ENCODE results near the gene HDAC4. TPM values are rescaled to one million over a fixed set of nuclear protein-coding genes. Genes with fewer than 3 reads are reported as not detected.

HDAC4 gene
- total RNA-seq, 2 donors from 2014 or later = 34.1 to 39.1 TPM

GRCh38 chr2:239055756-239056493 is 344.9 kb downstream of the HDAC4 start:
- H3K36me3 Mint-ChIP-seq = peaks cover 12 to 14% of the 10 kb centered on the region in 2 donors
- H3K27ac Mint-ChIP-seq = no peak overlapping the region
- no peak for DNase-seq (ENCODE audit: low spot score in 2 of 2)
- no peaks in the 10 kb centered on the region for H3K9me3 Mint-ChIP-seq
- ATAC-seq = no peak

GRCh38 chr2:239054921-239055320 is 345.9 kb downstream of the HDAC4 start:
- Mint-ChIP-seq H3K9me3 (no peaks in the 10 kb centered on the region), H3K27ac (peak overlapping the region in 1 of 2 donors; percentile 25), H3K36me3 (peaks cover 12 to 14% of the 10 kb centered on the region in 2 donors)
- DNase-seq (ENCODE audit: low spot score in 2 of 2) (no peak), ATAC-seq (no peak)

- no peak for DNase-seq (ENCODE audit: low spot score in 2 of 2)
- peaks cover 12 to 14% of the 10 kb centered on the region in 2 donors for H3K36me3 Mint-ChIP-seq
- H3K27ac Mint-ChIP-seq = peak overlapping the region in 1 of 2 donors; percentile 14
- no peak for ATAC-seq
- no peaks in the 10 kb centered on the region for H3K9me3 Mint-ChIP-seq
These were observed 346.9 kb downstream of the HDAC4 start for GRCh38 chr2:239053801-239054503.

- Mint-ChIP-seq H3K9me3 (no peaks in the 10 kb centered on the region), H3K36me3 (peaks cover 12 to 14% of the 10 kb centered on the region in 2 donors), H3K27ac (peak overlapping the region; percentile 2 to 29)
- DNase-seq (ENCODE audit: low spot score in 2 of 2) (no peak), ATAC-seq (no peak)
These were observed 347.8 kb downstream of the HDAC4 start for GRCh38 chr2:239052798-239053665.

- ATAC-seq = no peak
- Mint-ChIP-seq H3K36me3 (peaks cover 12 to 14% of the 10 kb centered on the region in 2 donors), H3K27ac (no peak overlapping the region), H3K9me3 (no peaks in the 10 kb centered on the region)
- DNase-seq (ENCODE audit: low spot score in 2 of 2) = no peak
These were observed 348.9 kb downstream of the HDAC4 start for GRCh38 chr2:239051891-239052445.

GRCh38 chr2:239050252-239050649 is 350.6 kb downstream of the HDAC4 start:
- no peak overlapping the region for H3K27ac Mint-ChIP-seq
- H3K9me3 Mint-ChIP-seq = no peaks in the 10 kb centered on the region
- DNase-seq (ENCODE audit: low spot score in 2 of 2) (peak in 1 of 2 donors; percentile 37), ATAC-seq (no peak)
- peaks cover 12 to 14% of the 10 kb centered on the region in 2 donors for H3K36me3 Mint-ChIP-seq

GRCh38 chr2:239049421-239050251 is 351.2 kb downstream of the HDAC4 start:
- no peak for ATAC-seq
- peaks cover 12 to 14% of the 10 kb centered on the region in 2 donors for H3K36me3 Mint-ChIP-seq
- H3K9me3 Mint-ChIP-seq = no peaks in the 10 kb centered on the region
- no peak overlapping the region for H3K27ac Mint-ChIP-seq
- peak in 1 of 2 donors; percentile 30 for DNase-seq (ENCODE audit: low spot score in 2 of 2)

- no peak overlapping the region for H3K27ac Mint-ChIP-seq
- no peaks in the 10 kb centered on the region for H3K9me3 Mint-ChIP-seq
These were observed 352.1 kb downstream of the HDAC4 start for GRCh38 chr2:239048736-239049135.

GRCh38 chr2:239047861-239048260 is 353.0 kb downstream of the HDAC4 start:
- DNase-seq (ENCODE audit: low spot score in 2 of 2) (peak in 1 of 2 donors; percentile 13), ATAC-seq (no peak)
- Mint-ChIP-seq H3K9me3 (no peaks in the 10 kb centered on the region), H3K36me3 (peaks cover 6 to 10% of the 10 kb centered on the region in 2 donors), H3K27ac (no peak overlapping the region)

More at GRCh38 chr2:239048736-239049135, 352.1 kb downstream of the HDAC4 start:
- H3K36me3 Mint-ChIP-seq = peaks cover 12 to 14% of the 10 kb centered on the region in 2 donors
- ATAC-seq (no peak), DNase-seq (ENCODE audit: low spot score in 2 of 2) (no peak)

GRCh38 chr2:239047420-239047819 is 353.4 kb downstream of the HDAC4 start:
- DNase-seq (ENCODE audit: low spot score in 2 of 2) (peak in 1 of 2 donors; percentile 28), ATAC-seq (no peak)
- Mint-ChIP-seq H3K27ac (peak overlapping the region in 1 of 2 donors; percentile 82), H3K36me3 (peaks cover 1 to 5% of the 10 kb centered on the region in 2 donors), H3K9me3 (no peaks in the 10 kb centered on the region)

GRCh38 chr2:239046822-239047221 is 354.0 kb downstream of the HDAC4 start:
- ATAC-seq (no peak), DNase-seq (ENCODE audit: low spot score in 2 of 2) (peak in 1 of 2 donors; percentile 42)
- no peaks in the 10 kb centered on the region for H3K9me3 Mint-ChIP-seq
- no peaks in the 10 kb centered on the region for H3K36me3 Mint-ChIP-seq
- H3K27ac Mint-ChIP-seq = no peak overlapping the region

- DNase-seq (ENCODE audit: low spot score in 2 of 2) (peak in 1 of 2 donors; percentile 26), ATAC-seq (no peak)
- no peaks in the 10 kb centered on the region for H3K9me3 Mint-ChIP-seq
These were observed 356.5 kb downstream of the HDAC4 start for GRCh38 chr2:239044336-239044735.

GRCh38 chr2:239043326-239043725 is 357.5 kb downstream of the HDAC4 start:
- Mint-ChIP-seq H3K36me3 (no peaks in the 10 kb centered on the region), H3K27ac (no peak overlapping the region), H3K9me3 (no peaks in the 10 kb centered on the region)
- ATAC-seq (no peak), DNase-seq (ENCODE audit: low spot score in 2 of 2) (peak in 1 of 2 donors; percentile 16)

More at GRCh38 chr2:239044336-239044735, 356.5 kb downstream of the HDAC4 start:
- no peaks in the 10 kb centered on the region for H3K36me3 Mint-ChIP-seq
- H3K27ac Mint-ChIP-seq = no peak overlapping the region

- Mint-ChIP-seq H3K36me3 (no peaks in the 10 kb centered on the region), H3K9me3 (no peaks in the 10 kb centered on the region), H3K27ac (no peak overlapping the region)
- ATAC-seq (no peak), DNase-seq (ENCODE audit: low spot score in 2 of 2) (peak in 1 of 2 donors; percentile 4)
These were observed 358.1 kb downstream of the HDAC4 start for GRCh38 chr2:239042551-239043320.

GRCh38 chr2:239042046-239042445 is 358.8 kb downstream of the HDAC4 start:
- no peaks in the 10 kb centered on the region for H3K9me3 Mint-ChIP-seq

More at GRCh38 chr2:239042046-239042445, 358.8 kb downstream of the HDAC4 start:
- no peaks in the 10 kb centered on the region for H3K36me3 Mint-ChIP-seq
- no peak overlapping the region for H3K27ac Mint-ChIP-seq
- peak in 1 of 2 donors; percentile 11 for DNase-seq (ENCODE audit: low spot score in 2 of 2)
- no peak for ATAC-seq

Data from activated naive CD4-positive, alpha-beta T cell treated with anti-CD3 and anti-CD28 coated beads, Interleukin-2, amount 50 U/mL, for 72 hours (primary cell).